Esophagus muscularis mucosa (tissue), 4 donors: ENCODE measurements around the gene DCLK2.

ENCODE experiments used
- EP300 ChIP-seq: sonication (generic); formaldehyde crosslinking; IDR thresholded peaks from one replicate; pipeline ENCODE4 v1.6.1; 2017; ENCODE audit warnings: antibody characterized with exemption
- POLR2A ChIP-seq: fragments of 450-650 bp; IDR thresholded peaks from one replicate; pipeline ENCODE4 v1.6.1; 2017; ENCODE audit warnings: antibody characterized with exemption, moderate library complexity, mild to moderate bottlenecking, low read depth
- POLR2AphosphoS5 ChIP-seq, 2 donors: sonication (generic); formaldehyde crosslinking; IDR thresholded peaks; one replicate each; pipeline ENCODE4 v1.6.1; 2017; ENCODE audit warnings: antibody characterized with exemption in 2 of 2
- TF ChIP-seq, protein P1 (sequence below), 3 experiments: fragments of 200-600 bp in 2 of 3; fragments of 450-650 bp in 1 of 3; sonication (generic) in 2 of 3; IDR thresholded peaks; one replicate each; pipeline ENCODE4 v1.5.1; 2017 to 2019; ENCODE audit warnings: antibody characterized with exemption in 3 of 3, mild to moderate bottlenecking in 2 of 3, moderate library complexity in 1 of 3

DNA sequence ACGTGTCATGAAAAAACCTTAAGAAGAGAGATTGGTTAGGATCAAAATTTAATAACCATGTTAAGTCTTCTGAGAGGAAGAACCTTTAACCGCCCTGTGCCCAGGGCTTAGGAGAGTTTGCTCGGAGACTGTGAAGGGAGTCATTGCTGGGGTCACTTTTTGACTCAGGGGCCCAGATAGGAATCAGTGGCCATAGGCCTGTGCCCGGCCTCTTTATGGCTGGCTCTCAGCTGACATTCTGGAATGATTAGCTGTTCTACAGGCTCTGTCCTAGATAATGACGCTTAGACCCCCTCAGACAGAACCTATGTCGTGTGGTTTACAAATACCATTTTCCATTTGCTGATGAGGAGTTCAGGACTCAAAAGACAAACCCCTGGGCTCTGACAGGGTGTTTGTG, 174.1 kb downstream of the DCLK2 start:
- TF ChIP-seq, protein P1, sequence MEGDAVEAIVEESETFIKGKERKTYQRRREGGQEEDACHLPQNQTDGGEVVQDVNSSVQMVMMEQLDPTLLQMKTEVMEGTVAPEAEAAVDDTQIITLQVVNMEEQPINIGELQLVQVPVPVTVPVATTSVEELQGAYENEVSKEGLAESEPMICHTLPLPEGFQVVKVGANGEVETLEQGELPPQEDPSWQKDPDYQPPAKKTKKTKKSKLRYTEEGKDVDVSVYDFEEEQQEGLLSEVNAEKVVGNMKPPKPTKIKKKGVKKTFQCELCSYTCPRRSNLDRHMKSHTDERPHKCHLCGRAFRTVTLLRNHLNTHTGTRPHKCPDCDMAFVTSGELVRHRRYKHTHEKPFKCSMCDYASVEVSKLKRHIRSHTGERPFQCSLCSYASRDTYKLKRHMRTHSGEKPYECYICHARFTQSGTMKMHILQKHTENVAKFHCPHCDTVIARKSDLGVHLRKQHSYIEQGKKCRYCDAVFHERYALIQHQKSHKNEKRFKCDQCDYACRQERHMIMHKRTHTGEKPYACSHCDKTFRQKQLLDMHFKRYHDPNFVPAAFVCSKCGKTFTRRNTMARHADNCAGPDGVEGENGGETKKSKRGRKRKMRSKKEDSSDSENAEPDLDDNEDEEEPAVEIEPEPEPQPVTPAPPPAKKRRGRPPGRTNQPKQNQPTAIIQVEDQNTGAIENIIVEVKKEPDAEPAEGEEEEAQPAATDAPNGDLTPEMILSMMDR (IDR thresholded peaks at IDR 0.05), result no peak
- no peak for TF ChIP-seq EP300
- TF ChIP-seq POLR2AphosphoS5 (IDR thresholded peaks at IDR 0.05), result no peak
- TF ChIP-seq POLR2A, result no peak
